Testis (tissue), 2 donors: ENCODE measurements around the gene EFCAB7.

ENCODE experiments used
- CTCF ChIP-seq, 3 experiments: fragments of 450-650 bp in 2 of 3; fragments of 200-600 bp in 1 of 3; sonication (generic) in 1 of 3; IDR thresholded peaks; one replicate each; pipeline ENCODE4 v1.5.1; 2016 to 2019; ENCODE audit warnings: antibody characterized with exemption in 3 of 3, mild to moderate bottlenecking in 2 of 3, moderate library complexity in 1 of 3
- POLR2A ChIP-seq: fragments of 450-650 bp; IDR thresholded peaks from one replicate; pipeline ENCODE4 v1.6.1; 2017; ENCODE audit warnings: antibody characterized with exemption, mild to moderate bottlenecking, moderate library complexity

GRCh38 chr1:63545780-63546179, 22.5 kb downstream of the EFCAB7 start:
- TF ChIP-seq POLR2A: no peak
- TF ChIP-seq CTCF (IDR thresholded peaks at IDR 0.05): no peak
